Esophagus muscularis mucosa (tissue), 4 donors: Measurements from ENCODE around the gene DHRS13.

ENCODE experiments used
- EP300 ChIP-seq: sonication (generic); formaldehyde crosslinking; IDR thresholded peaks from one replicate; pipeline ENCODE4 v1.6.1; 2017; ENCODE audit warnings: antibody characterized with exemption
- POLR2A ChIP-seq: fragments of 450-650 bp; IDR thresholded peaks from one replicate; pipeline ENCODE4 v1.6.1; 2017; ENCODE audit warnings: antibody characterized with exemption, moderate library complexity, mild to moderate bottlenecking, low read depth
- TF ChIP-seq, protein P1 (sequence below), 3 experiments: fragments of 200-600 bp in 2 of 3; fragments of 450-650 bp in 1 of 3; sonication (generic) in 2 of 3; IDR thresholded peaks; one replicate each; pipeline ENCODE4 v1.5.1; 2017 to 2019; ENCODE audit warnings: antibody characterized with exemption in 3 of 3, mild to moderate bottlenecking in 2 of 3, moderate library complexity in 1 of 3

DNA sequence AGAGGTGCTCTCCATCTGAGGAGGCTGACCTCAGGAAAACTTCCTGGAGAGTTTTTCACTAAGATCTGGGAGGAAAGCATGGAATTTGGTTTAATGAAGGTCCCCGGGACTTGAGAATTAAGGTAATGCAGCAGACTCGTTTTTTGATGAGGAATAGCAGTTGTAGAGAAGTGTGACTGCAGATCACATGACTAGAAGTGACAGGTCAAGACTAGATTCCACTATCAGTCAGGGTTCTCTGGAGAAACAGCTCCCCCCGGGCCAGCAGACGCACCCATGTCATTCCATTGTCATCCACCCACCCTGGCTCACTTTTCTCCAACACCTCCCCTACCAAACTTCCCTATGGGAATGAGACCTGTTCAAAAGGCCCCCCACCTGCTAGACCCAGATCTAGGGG is 1.9 kb upstream of the DHRS13 start:
- TF ChIP-seq, protein P1, sequence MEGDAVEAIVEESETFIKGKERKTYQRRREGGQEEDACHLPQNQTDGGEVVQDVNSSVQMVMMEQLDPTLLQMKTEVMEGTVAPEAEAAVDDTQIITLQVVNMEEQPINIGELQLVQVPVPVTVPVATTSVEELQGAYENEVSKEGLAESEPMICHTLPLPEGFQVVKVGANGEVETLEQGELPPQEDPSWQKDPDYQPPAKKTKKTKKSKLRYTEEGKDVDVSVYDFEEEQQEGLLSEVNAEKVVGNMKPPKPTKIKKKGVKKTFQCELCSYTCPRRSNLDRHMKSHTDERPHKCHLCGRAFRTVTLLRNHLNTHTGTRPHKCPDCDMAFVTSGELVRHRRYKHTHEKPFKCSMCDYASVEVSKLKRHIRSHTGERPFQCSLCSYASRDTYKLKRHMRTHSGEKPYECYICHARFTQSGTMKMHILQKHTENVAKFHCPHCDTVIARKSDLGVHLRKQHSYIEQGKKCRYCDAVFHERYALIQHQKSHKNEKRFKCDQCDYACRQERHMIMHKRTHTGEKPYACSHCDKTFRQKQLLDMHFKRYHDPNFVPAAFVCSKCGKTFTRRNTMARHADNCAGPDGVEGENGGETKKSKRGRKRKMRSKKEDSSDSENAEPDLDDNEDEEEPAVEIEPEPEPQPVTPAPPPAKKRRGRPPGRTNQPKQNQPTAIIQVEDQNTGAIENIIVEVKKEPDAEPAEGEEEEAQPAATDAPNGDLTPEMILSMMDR (IDR thresholded peaks at IDR 0.05), result no peak
- no peak for TF ChIP-seq POLR2A
- no peak for TF ChIP-seq EP300
